SH-SY5Y (cell line): ENCODE results near the gene OSBPL1A.

Experiments used
- GATA2 ChIP-seq: IDR thresholded peaks from 2 replicates; pipeline ENCODE4 v1.6.1; 2011; ENCODE audit warnings: mild to moderate bottlenecking, low read depth, low read length
- GATA3 ChIP-seq: IDR thresholded peaks from 2 replicates; pipeline ENCODE4 v1.6.1; 2011; ENCODE audit warnings: low read depth, mild to moderate bottlenecking, low read length, moderate library complexity

The OSBPL1A gene

DNA sequence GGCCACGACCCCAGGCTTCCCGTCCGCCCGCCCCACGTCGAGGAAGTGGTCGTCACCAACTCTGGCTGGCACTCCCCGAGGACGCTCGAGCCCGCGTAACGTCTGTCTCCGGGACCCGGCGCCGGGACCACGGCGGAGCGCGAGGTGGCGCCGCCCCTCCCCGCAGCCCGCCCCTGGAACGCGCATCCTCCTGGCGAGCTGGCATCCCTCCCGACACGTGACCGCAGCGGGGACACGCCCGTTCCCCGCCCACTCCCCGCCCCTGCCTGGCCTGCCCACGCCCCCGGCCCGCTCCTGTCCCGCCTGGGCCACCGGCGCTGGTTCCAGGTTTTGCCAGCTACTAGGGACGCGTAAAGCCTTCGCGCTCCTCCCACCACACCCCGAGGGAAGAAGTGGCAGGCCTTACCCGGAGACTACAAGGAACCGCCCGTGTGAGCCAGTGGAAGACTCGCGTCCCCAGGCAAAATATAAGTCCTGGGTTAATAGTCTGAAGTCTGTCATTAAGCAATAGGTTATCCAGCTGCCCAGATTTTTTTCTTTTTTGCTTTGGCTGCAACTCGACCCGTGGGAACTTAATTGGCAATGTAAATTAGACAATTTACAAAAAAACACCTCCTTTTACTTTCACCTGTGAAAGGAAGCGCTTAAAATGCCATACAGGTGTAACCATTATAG, at the start of gene OSBPL1A:
TSS of gene OSBPL1A (minus strand) at position 131 of the 675 bp plus-strand sequence. CDS start 20,291 bp downstream, outside the sequence.
- no peak for TF ChIP-seq GATA2
- no peak for TF ChIP-seq GATA3

GRCh38 chr18:24446953-24447538, 49.4 kb upstream of the OSBPL1A start:
- TF ChIP-seq GATA3 (no peak), GATA2 (no peak)

DNA sequence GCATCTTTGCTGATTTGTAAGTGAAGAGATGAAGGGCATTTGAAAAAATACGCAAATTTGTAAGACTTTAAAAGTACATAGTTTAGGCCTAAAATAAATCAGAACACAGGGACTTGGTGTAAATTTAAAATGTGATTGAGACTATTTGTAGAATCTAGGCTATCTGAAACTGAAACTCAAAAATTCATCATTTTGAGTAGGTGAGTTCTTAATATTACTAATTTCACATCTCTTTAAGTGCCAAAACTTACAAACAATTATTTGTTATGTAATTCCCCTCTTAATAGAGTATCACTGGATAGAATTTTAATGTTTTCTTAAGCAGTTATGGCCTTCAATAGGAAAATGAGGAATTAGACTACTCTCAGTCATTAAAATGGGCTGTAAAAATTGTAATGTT, 48.8 kb upstream of the OSBPL1A start:
- TF ChIP-seq GATA2 (no peak), GATA3 (no peak)

- no peak for TF ChIP-seq GATA2
- TF ChIP-seq GATA3 = no peak
Observed at GRCh38 chr18:24443870-24444269, 46.2 kb upstream of the OSBPL1A start.

- no peak for TF ChIP-seq GATA3
- TF ChIP-seq GATA2 = no peak
Observed at GRCh38 chr18:24436939-24437338, 39.3 kb upstream of the OSBPL1A start.

GRCh38 chr18:24432618-24433017, 35.0 kb upstream of the OSBPL1A start:
- no peak for TF ChIP-seq GATA3

GRCh38 chr18:24429188-24429587, 31.6 kb upstream of the OSBPL1A start:
- TF ChIP-seq GATA3 = no peak
- no peak for TF ChIP-seq GATA2

GRCh38 chr18:24428709-24429108, 31.1 kb upstream of the OSBPL1A start:
- TF ChIP-seq GATA3 = no peak
- no peak for TF ChIP-seq GATA2

- no peak for TF ChIP-seq GATA2
- no peak for TF ChIP-seq GATA3
Observed at GRCh38 chr18:24427484-24427883, 29.9 kb upstream of the OSBPL1A start.

DNA sequence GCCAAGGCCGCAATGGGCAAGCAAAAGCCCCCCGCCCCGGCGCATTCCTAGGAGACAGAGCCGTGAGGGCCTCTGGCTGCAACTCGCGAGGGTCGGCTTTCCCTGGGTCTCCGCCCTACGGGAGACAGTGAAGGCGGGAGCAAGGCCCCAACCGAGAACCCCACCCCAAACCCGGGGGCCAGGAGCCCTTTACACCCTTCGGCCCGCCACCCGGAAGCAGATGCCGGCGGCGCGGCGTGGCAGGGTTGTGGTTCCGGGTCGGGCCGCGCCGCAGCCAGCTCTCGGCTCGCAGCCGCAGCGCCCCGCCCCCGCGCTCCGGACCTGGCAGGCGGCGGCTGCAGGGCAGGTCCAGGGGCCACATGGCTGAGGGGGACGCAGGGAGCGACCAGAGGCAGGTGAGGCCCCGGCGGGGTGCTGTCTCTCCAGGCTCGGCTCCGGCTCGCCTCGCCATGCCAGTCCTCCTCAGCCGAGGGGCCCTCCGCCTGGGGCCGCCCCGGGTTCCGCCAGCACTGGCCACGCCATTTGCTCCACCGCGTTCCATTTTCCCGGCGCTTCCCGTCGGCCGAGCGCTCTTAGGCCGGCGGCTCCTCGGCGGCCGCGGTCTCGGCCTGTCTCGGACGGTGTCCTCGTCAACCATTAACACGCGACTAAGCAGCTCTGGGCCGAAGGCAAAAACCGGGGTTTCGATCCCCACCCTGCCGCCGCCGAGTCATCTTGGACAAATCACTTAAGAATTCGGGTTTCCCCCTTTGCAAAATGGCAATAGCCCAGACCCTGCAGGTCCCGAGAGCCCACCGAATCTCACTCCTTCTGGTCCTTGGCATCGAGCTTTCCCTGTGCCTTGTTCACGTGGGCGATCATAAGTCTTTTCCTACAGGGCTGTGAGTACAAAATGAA, 29.0 kb upstream of the OSBPL1A start, which contains the start of gene IMPACT:
TSS of gene IMPACT (plus strand) at position 273 of the 897 bp plus-strand sequence. CDS start at position 360, 87 bp downstream.
- no peak for TF ChIP-seq GATA2
- TF ChIP-seq GATA3 = no peak

- no peak for TF ChIP-seq GATA3
- TF ChIP-seq GATA2 = no peak
Observed at GRCh38 chr18:24426073-24426397, 28.4 kb upstream of the OSBPL1A start.

DNA sequence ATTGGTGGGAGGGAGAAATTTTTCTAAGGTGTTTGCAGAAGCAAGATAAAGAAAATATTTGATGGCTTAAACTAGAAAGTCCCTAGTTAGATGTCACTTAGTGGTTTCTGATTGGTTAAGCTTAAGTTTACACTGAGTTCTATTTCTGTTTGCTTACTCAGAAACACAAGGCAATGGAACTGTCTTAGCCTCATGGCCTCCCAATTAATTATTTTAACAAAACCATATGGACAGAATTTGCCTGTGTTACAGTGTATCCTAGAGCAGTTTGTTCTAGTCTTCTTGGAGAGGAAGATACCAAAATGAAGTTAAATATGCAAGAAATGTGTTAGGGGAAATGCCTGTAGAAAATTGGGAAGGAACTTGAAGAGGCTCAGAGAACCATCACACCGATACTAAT, 24.2 kb upstream of the OSBPL1A start:
- TF ChIP-seq GATA3 = no peak
- TF ChIP-seq GATA2 = no peak

DNA sequence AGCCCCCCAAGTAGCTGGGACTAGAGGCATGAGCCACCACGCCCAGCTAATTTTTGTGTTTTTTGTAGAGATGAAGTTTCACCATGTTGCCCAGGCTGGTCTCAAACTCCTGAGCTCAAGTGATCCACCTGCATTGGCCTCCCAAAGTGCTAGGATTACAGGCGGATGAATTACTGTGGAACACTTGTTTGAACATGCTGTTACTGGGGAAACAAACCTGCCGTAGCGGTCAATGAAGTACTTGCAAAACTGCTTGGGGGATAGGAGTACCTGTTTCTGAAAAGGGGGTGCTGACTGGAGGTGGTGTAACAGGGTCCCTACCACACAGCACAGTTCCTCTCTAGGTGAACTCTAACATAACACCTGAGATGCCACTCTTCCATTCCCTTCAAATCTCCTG, 22.9 kb upstream of the OSBPL1A start:
- no peak for TF ChIP-seq GATA3
- no peak for TF ChIP-seq GATA2

- no peak for TF ChIP-seq GATA3
- TF ChIP-seq GATA2 = peak; percentile 57
Observed at GRCh38 chr18:24417480-24417879, 19.9 kb upstream of the OSBPL1A start.
